Kidney (tissue), 14 donors: ENCODE data around the gene WDR86. TPM values are rescaled to one million over a fixed set of nuclear protein-coding genes. Genes with fewer than 3 reads are reported as not detected.
A peak's percentile ranks its signal among the peaks of the same experiment; 100 is the strongest.

Experiments
- DNase-seq, 5 donors: peaks; one replicate each; pipeline ENCODE4 v3.0.0-alpha.2; 2013 to 2020
- FAIRE-seq: peaks from 2 replicates; lab custom pipeline; 2012; peaks lifted over from hg19 to GRCh38; lab: Jason Lieb, UNC
- H3K27ac ChIP-seq, 2 donors: one replicate each; pipeline ENCODE4 v1.7.0; 2013; ENCODE audit warnings: low read depth in 2 of 2, low read length in 2 of 2, inconsistent platforms in 1 of 2
- H3K27me3 ChIP-seq: one replicate; pipeline ENCODE4 v1.7.1; 2013; ENCODE audit warnings: low read length, inconsistent platforms; ENCODE audit not compliant: control insufficient read depth, insufficient read depth
- H3K36me3 ChIP-seq, 3 donors: one replicate each; pipeline versions ENCODE4 v1.7.0 to v1.7.1; 2013; ENCODE audit warnings: low read length in 3 of 3, control low read depth in 1 of 3, inconsistent platforms in 1 of 3; ENCODE audit not compliant: insufficient read depth in 3 of 3, control insufficient read depth in 2 of 3
- H3K4me1 ChIP-seq, 3 donors: one replicate each; pipeline versions ENCODE4 v1.7.0 to v1.7.1; 2013; ENCODE audit warnings: low read length in 3 of 3, inconsistent platforms in 1 of 3, low read depth in 1 of 3; ENCODE audit not compliant: control insufficient read depth in 2 of 3, insufficient read depth in 2 of 3
- H3K4me3 ChIP-seq, 3 donors: one replicate each; pipeline versions ENCODE4 v1.7.0 to v1.8.1; 2013; ENCODE audit warnings: low read length in 3 of 3, control low read depth in 1 of 3, inconsistent platforms in 1 of 3
- H3K9ac ChIP-seq, 3 donors: one replicate each; pipeline versions ENCODE4 v1.7.0 to v1.7.1; 2013; ENCODE audit warnings: low read length in 3 of 3, control low read depth in 1 of 3, inconsistent platforms in 1 of 3
- H3K9me3 ChIP-seq, 3 donors: one replicate each; pipeline versions ENCODE4 v1.7.0 to v1.7.1; 2013; ENCODE audit warnings: low read length in 3 of 3, control low read depth in 1 of 3, inconsistent platforms in 1 of 3; ENCODE audit not compliant: control insufficient read depth in 2 of 3, insufficient read depth in 1 of 3
- CTCF ChIP-seq: IDR thresholded peaks from 3 replicates; pipeline ENCODE4 v1.5.1; 2012; ENCODE audit warnings: mild to moderate bottlenecking, moderate library complexity, borderline replicate concordance; ENCODE audit not compliant: insufficient read depth; ENCODE audit errors: extremely low read depth
- intact Hi-C: fragments of 100-400 bp; cut with DNase I; formaldehyde crosslinking; loops from one replicate; pipeline ENCODE4 v1.11.1; 2022
- polyA plus RNA-seq: library from polyadenylated mRNA; stranded (reverse); fragments of 350-450 nt; fragmentation: Illumina TruSeq; extraction: RNeasy Lipid Tissue Mini Kit (QIAGEN cat#74804); gene quantifications from one replicate; pipeline ENCODE4 v1.2.3, GENCODE V29; 2014; ENCODE audit warnings: low read depth, low replicate concordance; ENCODE audit not compliant: insufficient read depth
- total RNA-seq: library from RNA; stranded (reverse); fragmentation: NEBNext Ultra II Directional; extraction: Animal tissue kit (Norgen Biotek cat#: 25700); gene quantifications from one replicate; pipeline ENCODE4 v1.2.1, GENCODE V29; 2021
- donor health status: control.
- donor health status: control.
- donor health status: control.
- donor health status: control.
- donor health status: control.
- donor health status: DM: yes; HTN: yes; CAD: no.
- donor health status: Normal renal cell carcinoma (clear cell type).

Gene WDR86
- total and polyA plus RNA-seq, 2 donors from 2014 or later = 1.8 to 5.9 TPM

GRCh38 chr7:151413241-151413640 is 3.4 kb upstream of the WDR86 start:
- intact Hi-C loops = no loop called here
- no peaks in the 10 kb centered on the region for H3K36me3 ChIP-seq
- H3K27me3 ChIP-seq = no peaks in the 10 kb centered on the region
- H3K4me3 ChIP-seq = no peak overlapping the region
- H3K9me3 ChIP-seq = no peaks in the 10 kb centered on the region
- DNase-seq = no peak
- no peak for TF ChIP-seq CTCF
- no peak for FAIRE-seq
- no peak overlapping the region for H3K27ac ChIP-seq
- no peak overlapping the region for H3K9ac ChIP-seq
- peaks cover 0 to 5% (median 0%) of the 10 kb centered on the region in 3 donors for H3K4me1 ChIP-seq

- no peak overlapping the region for H3K27ac ChIP-seq
- no peak overlapping the region for H3K9ac ChIP-seq
- no peaks in the 10 kb centered on the region for H3K9me3 ChIP-seq
- no peak for TF ChIP-seq CTCF
- no peak for FAIRE-seq
- no peak overlapping the region for H3K4me3 ChIP-seq
- intact Hi-C loops = no loop called here
- no peak for DNase-seq
- H3K27me3 ChIP-seq = no peaks in the 10 kb centered on the region
- H3K4me1 ChIP-seq = peaks cover 0 to 5% (median 0%) of the 10 kb centered on the region in 3 donors
- H3K36me3 ChIP-seq = no peaks in the 10 kb centered on the region
Measured at GRCh38 chr7:151412318-151412717, 2.5 kb upstream of the WDR86 start.

GRCh38 chr7:151411551-151411950 is 1.7 kb upstream of the WDR86 start:
- Histone ChIP-seq H3K4me1 (peaks cover 0 to 5% (median 0%) of the 10 kb centered on the region in 3 donors), H3K36me3 (no peaks in the 10 kb centered on the region), H3K27ac (no peak overlapping the region), H3K9ac (no peak overlapping the region), H3K27me3 (no peaks in the 10 kb centered on the region), H3K4me3 (no peak overlapping the region), H3K9me3 (no peaks in the 10 kb centered on the region)
- no peak for TF ChIP-seq CTCF
- DNase-seq = peak in 2 of 5 donors; percentile 53 to 55
- intact Hi-C loops = no loop called here
- FAIRE-seq = no peak
